ENCODE data around the gene KIF6.

KIF6 gene

DNA sequence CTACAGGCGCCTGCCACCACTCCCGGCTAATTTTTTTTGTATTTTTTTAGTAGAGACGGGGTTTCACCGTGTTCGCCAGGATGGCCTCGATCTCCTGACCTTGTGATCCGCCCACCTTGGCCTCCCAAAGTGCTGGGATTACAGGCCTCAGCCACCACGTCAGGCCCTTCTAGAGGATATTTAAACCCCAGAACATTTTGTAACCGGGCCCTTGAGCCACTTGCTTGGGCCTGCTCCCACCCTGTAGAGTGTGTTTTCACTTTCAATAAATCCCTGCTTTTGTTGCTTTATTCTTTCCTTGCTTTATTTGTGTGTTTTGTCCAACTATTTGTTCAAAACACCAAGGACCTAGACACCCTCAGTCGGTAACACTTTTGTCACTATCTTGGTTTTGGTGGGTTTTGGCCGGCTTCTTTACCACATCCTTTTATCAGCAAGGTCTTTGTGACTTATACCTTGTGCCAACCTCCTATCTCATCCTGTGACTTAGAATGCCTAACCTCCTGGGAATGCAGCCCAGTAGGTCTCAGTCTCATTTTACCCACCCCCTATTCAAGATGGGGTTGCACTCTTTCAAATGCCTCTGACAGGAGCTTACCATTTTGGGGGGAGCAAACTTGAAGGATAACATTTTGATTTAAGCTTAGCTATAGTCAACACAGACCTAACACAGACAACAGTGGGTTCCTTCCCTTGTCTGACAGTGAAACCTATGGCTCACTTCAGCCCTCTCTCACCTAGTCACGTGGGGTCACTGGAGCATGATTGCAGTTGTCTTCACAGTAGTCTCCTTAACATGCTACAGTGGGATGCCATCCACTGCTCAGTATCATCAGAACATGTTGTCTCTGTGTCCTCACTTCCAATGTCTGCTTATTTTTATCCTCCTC lies 27.9 kb upstream of the KIF6 start:
- no peaks in the 10 kb centered on the region for H3K27me3 ChIP-seq (ENCODE audit: low read length)
- H4K20me1 ChIP-seq (ENCODE audit: low read depth, low read length), result no peaks in the 10 kb centered on the region
- no peak for TF ChIP-seq EZH2phosphoT487 (conservative IDR thresholded peaks at IDR 0.05; ENCODE audit: low read length)
- TF ChIP-seq, protein P1, sequence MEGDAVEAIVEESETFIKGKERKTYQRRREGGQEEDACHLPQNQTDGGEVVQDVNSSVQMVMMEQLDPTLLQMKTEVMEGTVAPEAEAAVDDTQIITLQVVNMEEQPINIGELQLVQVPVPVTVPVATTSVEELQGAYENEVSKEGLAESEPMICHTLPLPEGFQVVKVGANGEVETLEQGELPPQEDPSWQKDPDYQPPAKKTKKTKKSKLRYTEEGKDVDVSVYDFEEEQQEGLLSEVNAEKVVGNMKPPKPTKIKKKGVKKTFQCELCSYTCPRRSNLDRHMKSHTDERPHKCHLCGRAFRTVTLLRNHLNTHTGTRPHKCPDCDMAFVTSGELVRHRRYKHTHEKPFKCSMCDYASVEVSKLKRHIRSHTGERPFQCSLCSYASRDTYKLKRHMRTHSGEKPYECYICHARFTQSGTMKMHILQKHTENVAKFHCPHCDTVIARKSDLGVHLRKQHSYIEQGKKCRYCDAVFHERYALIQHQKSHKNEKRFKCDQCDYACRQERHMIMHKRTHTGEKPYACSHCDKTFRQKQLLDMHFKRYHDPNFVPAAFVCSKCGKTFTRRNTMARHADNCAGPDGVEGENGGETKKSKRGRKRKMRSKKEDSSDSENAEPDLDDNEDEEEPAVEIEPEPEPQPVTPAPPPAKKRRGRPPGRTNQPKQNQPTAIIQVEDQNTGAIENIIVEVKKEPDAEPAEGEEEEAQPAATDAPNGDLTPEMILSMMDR (IDR thresholded peaks at IDR 0.05; ENCODE audit: insufficient read depth, low read length, poor library complexity, severe bottlenecking), result no peak
- no peaks in the 10 kb centered on the region for H3K9me2 ChIP-seq (replicated peaks; ENCODE audit: insufficient read depth, low read length)
- H3K4me2 ChIP-seq (ENCODE audit: low read depth, low read length, poor library complexity, severe bottlenecking), result no peak overlapping the region
- no peak overlapping the region for H3K4me3 ChIP-seq (ENCODE audit: insufficient read depth, low read length, poor library complexity, severe bottlenecking)
- H3K36me3 ChIP-seq (ENCODE audit: low read length), result no peaks in the 10 kb centered on the region
- no peaks in the 10 kb centered on the region for H3K79me2 ChIP-seq (ENCODE audit: insufficient read depth, low read length)
- no peak overlapping the region for H3K27ac ChIP-seq (ENCODE audit: low read depth, low read length)
- no peaks in the 10 kb centered on the region for H3F3A ChIP-seq (ENCODE audit: insufficient read depth)
- no peak overlapping the region for H3K9ac ChIP-seq (ENCODE audit: low read length)
- no peak overlapping the region for H2AFZ ChIP-seq (ENCODE audit: low read depth, low read length, severe bottlenecking)
- H3K9me3 ChIP-seq (ENCODE audit: insufficient read depth, low read length), result no peaks in the 10 kb centered on the region

DNA sequence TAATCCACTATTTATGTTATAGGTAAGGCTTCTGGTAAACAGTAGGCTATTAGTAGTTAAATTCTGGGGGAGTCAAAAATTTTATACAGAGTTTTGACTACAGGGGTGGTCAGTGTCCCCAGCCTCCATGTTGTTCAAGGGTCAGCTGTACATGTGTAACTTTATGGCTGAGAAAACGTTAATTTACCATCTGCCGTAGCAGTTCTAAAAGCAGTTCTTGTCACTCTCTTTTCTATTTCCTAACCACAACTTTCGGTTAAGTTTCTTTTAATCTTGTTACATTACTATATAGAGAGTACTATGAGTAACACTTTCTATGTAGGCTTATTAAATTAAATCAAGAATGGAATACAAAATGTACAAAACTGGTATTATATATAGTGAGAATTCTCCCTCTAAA lies 21.6 kb upstream of the KIF6 start:
- no peaks in the 10 kb centered on the region for H4K20me1 ChIP-seq (ENCODE audit: low read depth, low read length)
- H3K27me3 ChIP-seq (ENCODE audit: low read length), result no peaks in the 10 kb centered on the region
- H3K4me2 ChIP-seq (ENCODE audit: low read depth, low read length, poor library complexity, severe bottlenecking), result no peak overlapping the region
- H2AFZ ChIP-seq (ENCODE audit: low read depth, low read length, severe bottlenecking), result no peak overlapping the region
- no peak overlapping the region for H3K27ac ChIP-seq (ENCODE audit: low read depth, low read length)
- no peaks in the 10 kb centered on the region for H3F3A ChIP-seq (ENCODE audit: insufficient read depth)
- H3K9me2 ChIP-seq (replicated peaks; ENCODE audit: insufficient read depth, low read length), result no peaks in the 10 kb centered on the region; the same call in 1 of the 2 replicates
- no peaks in the 10 kb centered on the region for H3K79me2 ChIP-seq (ENCODE audit: insufficient read depth, low read length)
- H3K9me3 ChIP-seq (ENCODE audit: insufficient read depth, low read length), result no peaks in the 10 kb centered on the region
- TF ChIP-seq, protein P1 (IDR thresholded peaks at IDR 0.05; ENCODE audit: insufficient read depth, low read length, poor library complexity, severe bottlenecking), result no peak
- TF ChIP-seq EZH2phosphoT487 (conservative IDR thresholded peaks at IDR 0.05; ENCODE audit: low read length), result no peak
- no peaks in the 10 kb centered on the region for H3K36me3 ChIP-seq (ENCODE audit: low read length)
- no peak overlapping the region for H3K4me3 ChIP-seq (ENCODE audit: insufficient read depth, low read length, poor library complexity, severe bottlenecking)
- no peak overlapping the region for H3K9ac ChIP-seq (ENCODE audit: low read length)

DNA sequence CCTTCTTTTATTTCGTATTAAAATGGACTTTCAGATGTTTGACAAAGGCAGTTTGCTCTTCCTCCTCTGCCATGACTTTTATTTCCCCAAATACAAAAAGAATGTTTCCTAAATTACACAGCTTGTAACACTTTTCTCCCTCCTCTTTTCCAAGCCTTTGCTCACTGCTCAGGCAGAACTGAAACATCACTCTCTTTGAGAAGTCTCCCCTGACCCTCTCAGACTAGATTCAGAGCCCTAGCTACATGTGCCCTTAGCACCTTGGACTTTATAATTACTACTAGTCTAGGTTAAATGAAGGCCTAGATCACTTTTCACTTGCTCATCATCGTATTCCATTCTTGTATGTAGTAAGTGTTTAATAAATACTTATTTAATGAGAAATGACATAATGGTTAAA lies 8.5 kb upstream of the KIF6 start:
- no peak overlapping the region for H3K4me2 ChIP-seq (ENCODE audit: low read depth, low read length, poor library complexity, severe bottlenecking)
- H4K20me1 ChIP-seq (ENCODE audit: low read depth, low read length), result no peaks in the 10 kb centered on the region
- no peak overlapping the region for H2AFZ ChIP-seq (ENCODE audit: low read depth, low read length, severe bottlenecking)

More for the DNA sequence above, 8.5 kb upstream of the KIF6 start:
- no peaks in the 10 kb centered on the region for H3K9me2 ChIP-seq (replicated peaks; ENCODE audit: insufficient read depth, low read length)
- no peaks in the 10 kb centered on the region for H3K36me3 ChIP-seq (ENCODE audit: low read length)
- no peak overlapping the region for H3K9ac ChIP-seq (ENCODE audit: low read length)
- no peaks in the 10 kb centered on the region for H3K79me2 ChIP-seq (ENCODE audit: insufficient read depth, low read length)
- no peaks in the 10 kb centered on the region for H3K9me3 ChIP-seq (ENCODE audit: insufficient read depth, low read length)
- no peaks in the 10 kb centered on the region for H3K27me3 ChIP-seq (ENCODE audit: low read length)
- TF ChIP-seq, protein P1 (IDR thresholded peaks at IDR 0.05; ENCODE audit: insufficient read depth, low read length, poor library complexity, severe bottlenecking), result no peak
- TF ChIP-seq EZH2phosphoT487 (conservative IDR thresholded peaks at IDR 0.05; ENCODE audit: low read length), result no peak
- H3F3A ChIP-seq (ENCODE audit: insufficient read depth), result no peaks in the 10 kb centered on the region
- H3K4me3 ChIP-seq (ENCODE audit: insufficient read depth, low read length, poor library complexity, severe bottlenecking), result no peak overlapping the region
- H3K27ac ChIP-seq (ENCODE audit: low read depth, low read length), result no peak overlapping the region
